GM12878 (cell line): ENCODE measurements around the gene SLIT1. TPM values are rescaled to one million over a fixed set of nuclear protein-coding genes. Genes with fewer than 3 reads are reported as not detected.
A peak's percentile ranks its signal among the peaks of the same experiment; 100 is the strongest.

ENCODE experiments used
- BCL11A ChIP-seq: IDR thresholded peaks from 2 replicates; pipeline ENCODE4 v1.6.1; 2011; ENCODE audit warnings: low read depth, low read length
- BCL3 ChIP-seq: IDR thresholded peaks from 2 replicates; pipeline ENCODE4 v1.6.1; 2011; ENCODE audit warnings: borderline replicate concordance, low read depth, mild to moderate bottlenecking, moderate library complexity, low read length; ENCODE audit not compliant: insufficient read depth, poor library complexity, severe bottlenecking
- BMI1 ChIP-seq: fragments of 450-650 bp; IDR thresholded peaks from 2 replicates; pipeline ENCODE4 v1.6.1; 2016; ENCODE audit warnings: mild to moderate bottlenecking, moderate library complexity, borderline replicate concordance
- CBX3 ChIP-seq: fragments of 200-600 bp; sonication (generic); IDR thresholded peaks from 2 replicates; pipeline ENCODE4 v1.6.1; 2016; ENCODE audit warnings: low read depth, borderline replicate concordance
- CBX5 ChIP-seq: sonication (generic); IDR thresholded peaks from 2 replicates; pipeline ENCODE4 v1.6.1; 2016; ENCODE audit warnings: low read depth, moderate library complexity, mild to moderate bottlenecking, inconsistent platforms
- EP300 ChIP-seq, 2 experiments: fragments of 150-350 bp in 1 of 2; IDR thresholded peaks; 2 replicates each; pipeline ENCODE4 v1.6.1; 2011 to 2012; ENCODE audit warnings: low read depth in 2 of 2, low read length in 2 of 2, borderline replicate concordance in 1 of 2, improper control_type of control experiment in 1 of 2, inconsistent platforms in 1 of 2; ENCODE audit not compliant: control insufficient read depth in 1 of 2
- ETV6 ChIP-seq, 2 experiments: fragments of 450-650 bp in 1 of 2; IDR thresholded peaks in 1 of 2; conservative IDR thresholded peaks in 1 of 2; 2 replicates each; pipeline ENCODE4 v1.6.1; 2014; ENCODE audit warnings: antibody characterized with exemption in 1 of 2, borderline replicate concordance in 1 of 2, low read depth in 1 of 2, mild to moderate bottlenecking in 1 of 2, moderate library complexity in 1 of 2
- HDAC2 ChIP-seq: fragments of 200-600 bp; sonication (generic); IDR thresholded peaks from 2 replicates; pipeline ENCODE4 v1.6.1; 2017
- MEF2A ChIP-seq: IDR thresholded peaks from 2 replicates; pipeline ENCODE4 v1.6.1; 2011; ENCODE audit warnings: low read depth, mild to moderate bottlenecking, low read length, moderate library complexity; ENCODE audit not compliant: insufficient read depth
- SIN3A ChIP-seq: IDR thresholded peaks from 2 replicates; pipeline ENCODE4 v1.6.1; 2012; ENCODE audit warnings: low read depth, low read length, improper control_type of control experiment
- SMARCA5 ChIP-seq: fragments of 450-650 bp; IDR thresholded peaks from 2 replicates; pipeline ENCODE4 v1.6.1; 2017; ENCODE audit warnings: mild to moderate bottlenecking
- SUZ12 ChIP-seq: fragments of 200-600 bp; sonication (generic); IDR thresholded peaks from one replicate; pipeline ENCODE4 v1.6.1; 2018; ENCODE audit warnings: antibody characterized with exemption, mild to moderate bottlenecking; ENCODE audit not compliant: unreplicated experiment
- YY1 ChIP-seq: IDR thresholded peaks from 2 replicates; pipeline ENCODE4 v1.6.1; 2011; ENCODE audit warnings: low read depth, mild to moderate bottlenecking, low read length
- ZBED1 ChIP-seq: IDR thresholded peaks from 2 replicates; pipeline ENCODE4 v1.6.1; 2016; ENCODE audit warnings: borderline replicate concordance
- ZBTB40 ChIP-seq: fragments of 450-650 bp; IDR thresholded peaks from 2 replicates; pipeline ENCODE4 v1.6.1; 2016; ENCODE audit warnings: mild to moderate bottlenecking, moderate library complexity, borderline replicate concordance
- ZNF274 ChIP-seq: IDR thresholded peaks from one replicate; pipeline ENCODE4 v1.8.0; 2011; ENCODE audit not compliant: insufficient read length, insufficient read depth
- ZNF622 ChIP-seq: fragments of 450-650 bp; IDR thresholded peaks from 2 replicates; pipeline ENCODE4 v1.6.1; 2017; ENCODE audit warnings: mild to moderate bottlenecking, inconsistent platforms
- ZZZ3 ChIP-seq: IDR thresholded peaks from 2 replicates; pipeline ENCODE4 v1.6.1; 2011; ENCODE audit warnings: low read depth; ENCODE audit not compliant: control insufficient read depth, insufficient read length
- polyA plus RNA-seq, 11 experiments: library from polyadenylated mRNA; depleted of rRNA in 4 of 11; unstranded in 6 of 11; stranded (reverse) in 5 of 11; fragments of >200 nt; fragmentation: Nextera tagmentation in 4 of 11; fragmentation: Illumina TruSeq in 1 of 11; extraction: Ambion mirVana in 4 of 11; extraction: Trizol in 1 of 11; gene quantifications; 1 replicate in 1 of 11; 2 replicates in 10 of 11; pipeline versions ENCODE4 v1.2.1 to v1.2.3, GENCODE V29; 2011 to 2016; ENCODE audit warnings: inconsistent platforms in 2 of 11, missing spikeins in 2 of 11, low read depth in 1 of 11
- total RNA-seq, 4 experiments: library from RNA; depleted of rRNA in 3 of 4; stranded (reverse); fragments of >200 nt in 3 of 4; fragmentation: Illumina TruSeq in 1 of 4; extraction: Trizol in 1 of 4; gene quantifications; 2 replicates each; pipeline versions ENCODE4 v1.2.1 to v1.2.3, GENCODE V29; 2013 to 2021
- TF ChIP-seq, protein P1 (sequence below): fragments of 450-650 bp; conservative IDR thresholded peaks from 2 replicates; pipeline ENCODE4 v1.6.1; 2017; ENCODE audit warnings: mild to moderate bottlenecking, moderate library complexity
- TF ChIP-seq, protein P2 (sequence below): fragments of 450-650 bp; IDR thresholded peaks from 2 replicates; pipeline ENCODE4 v1.6.1; 2017; ENCODE audit warnings: mild to moderate bottlenecking, low read depth, inconsistent platforms; ENCODE audit not compliant: poor library complexity, severe bottlenecking

Gene SLIT1
- total and polyA plus RNA-seq, 10 of the 15 experiments (the other 5 are each of a cell fraction or from before 2014, with no cell fraction given) = 0.04 to 0.19 (median 0.06) TPM; not detected in 4

- peak; percentile 44; the same call in 1 of the 2 replicates for TF ChIP-seq YY1
- TF ChIP-seq SIN3A = peak; percentile 70; the same call in 1 of the 2 replicates
- no peak for TF ChIP-seq ZBTB40
- TF ChIP-seq BMI1 = peak; percentile 68
- no peak for TF ChIP-seq HDAC2
- TF ChIP-seq BCL3 = no peak
- peak; percentile 39; the same call in 1 of the 2 replicates for TF ChIP-seq BCL11A
- no peak for TF ChIP-seq CBX5
- TF ChIP-seq ETV6 (conservative IDR thresholded peaks at IDR 0.05 in 1 of 2, IDR thresholded peaks at IDR 0.05 in 1 of 2; ENCODE audit: borderline replicate concordance in 1 of 2, low read depth in 1 of 2) = no peak
- TF ChIP-seq EP300 (IDR thresholded peaks at IDR 0.05; ENCODE audit: borderline replicate concordance in 1 of 2, control insufficient read depth in 1 of 2, low read depth in 2 of 2, low read length in 2 of 2) = peak in 1 of 2 experiments; percentile 51; a peak in 1 of 4 replicates
- no peak for TF ChIP-seq ZBED1
- TF ChIP-seq ZZZ3 = no peak
- TF ChIP-seq SMARCA5 = peak; percentile 40; the same call in 1 of the 2 replicates
- no peak for TF ChIP-seq SUZ12
- TF ChIP-seq, protein P1, sequence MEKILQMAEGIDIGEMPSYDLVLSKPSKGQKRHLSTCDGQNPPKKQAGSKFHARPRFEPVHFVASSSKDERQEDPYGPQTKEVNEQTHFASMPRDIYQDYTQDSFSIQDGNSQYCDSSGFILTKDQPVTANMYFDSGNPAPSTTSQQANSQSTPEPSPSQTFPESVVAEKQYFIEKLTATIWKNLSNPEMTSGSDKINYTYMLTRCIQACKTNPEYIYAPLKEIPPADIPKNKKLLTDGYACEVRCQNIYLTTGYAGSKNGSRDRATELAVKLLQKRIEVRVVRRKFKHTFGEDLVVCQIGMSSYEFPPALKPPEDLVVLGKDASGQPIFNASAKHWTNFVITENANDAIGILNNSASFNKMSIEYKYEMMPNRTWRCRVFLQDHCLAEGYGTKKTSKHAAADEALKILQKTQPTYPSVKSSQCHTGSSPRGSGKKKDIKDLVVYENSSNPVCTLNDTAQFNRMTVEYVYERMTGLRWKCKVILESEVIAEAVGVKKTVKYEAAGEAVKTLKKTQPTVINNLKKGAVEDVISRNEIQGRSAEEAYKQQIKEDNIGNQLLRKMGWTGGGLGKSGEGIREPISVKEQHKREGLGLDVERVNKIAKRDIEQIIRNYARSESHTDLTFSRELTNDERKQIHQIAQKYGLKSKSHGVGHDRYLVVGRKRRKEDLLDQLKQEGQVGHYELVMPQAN = no peak
- no peak for TF ChIP-seq MEF2A
- no peak for TF ChIP-seq CBX3
- no peak for TF ChIP-seq ZNF622
- TF ChIP-seq, protein P2, sequence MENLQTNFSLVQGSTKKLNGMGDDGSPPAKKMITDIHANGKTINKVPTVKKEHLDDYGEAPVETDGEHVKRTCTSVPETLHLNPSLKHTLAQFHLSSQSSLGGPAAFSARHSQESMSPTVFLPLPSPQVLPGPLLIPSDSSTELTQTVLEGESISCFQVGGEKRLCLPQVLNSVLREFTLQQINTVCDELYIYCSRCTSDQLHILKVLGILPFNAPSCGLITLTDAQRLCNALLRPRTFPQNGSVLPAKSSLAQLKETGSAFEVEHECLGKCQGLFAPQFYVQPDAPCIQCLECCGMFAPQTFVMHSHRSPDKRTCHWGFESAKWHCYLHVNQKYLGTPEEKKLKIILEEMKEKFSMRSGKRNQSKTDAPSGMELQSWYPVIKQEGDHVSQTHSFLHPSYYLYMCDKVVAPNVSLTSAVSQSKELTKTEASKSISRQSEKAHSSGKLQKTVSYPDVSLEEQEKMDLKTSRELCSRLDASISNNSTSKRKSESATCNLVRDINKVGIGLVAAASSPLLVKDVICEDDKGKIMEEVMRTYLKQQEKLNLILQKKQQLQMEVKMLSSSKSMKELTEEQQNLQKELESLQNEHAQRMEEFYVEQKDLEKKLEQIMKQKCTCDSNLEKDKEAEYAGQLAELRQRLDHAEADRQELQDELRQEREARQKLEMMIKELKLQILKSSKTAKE = peak; percentile 57
- TF ChIP-seq ZNF274 = no peak
Observed at GRCh38 chr10:97016728-97017473, 168.9 kb downstream of the SLIT1 start (continued).
